Measurements from ENCODE around the gene KATNAL1.
A peak's percentile ranks its signal among the peaks of the same experiment; 100 is the strongest.

The KATNAL1 gene

DNA sequence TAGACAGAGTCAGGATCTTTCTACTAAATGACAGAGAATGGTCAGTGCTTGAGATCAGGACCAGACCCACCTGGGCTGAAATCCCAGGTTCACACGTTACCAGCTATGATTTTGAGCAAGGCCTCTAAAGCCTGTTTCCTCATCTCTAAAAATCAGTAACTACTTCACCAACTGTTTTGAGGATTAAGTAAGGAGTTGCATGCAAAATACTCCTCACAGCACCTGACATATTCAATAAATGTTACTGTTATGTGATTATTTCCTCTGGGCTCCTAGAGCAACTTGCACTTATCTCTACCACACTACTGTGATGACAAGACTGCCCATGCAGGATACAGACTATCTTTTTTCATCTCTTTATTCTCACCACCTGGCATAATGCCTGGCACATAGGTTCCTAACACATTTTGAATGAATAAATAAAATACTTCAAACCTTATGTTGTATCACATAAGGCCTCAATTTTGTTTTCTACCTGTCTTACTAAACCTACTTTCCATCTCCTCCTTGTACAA is 1.8 kb downstream of the KATNAL1 start:
- no peak overlapping the region for H2AFZ ChIP-seq (ENCODE audit: low read depth, low read length)
- H3K9ac ChIP-seq (ENCODE audit: low read length), result peak overlapping the region; percentile 93
- 100% methylated on average over 1 of the region's 1 CpG for WGBS
- no peak overlapping the region for H2BK120ac ChIP-seq (ENCODE audit: low read depth, low read length)
- no peak overlapping the region for H2BK12ac ChIP-seq (ENCODE audit: low read length in 2 of 2)
- no peak overlapping the region for H3K18ac ChIP-seq (ENCODE audit: low read depth in 1 of 2, low read length in 2 of 2)
- H3K4ac ChIP-seq (ENCODE audit: low read depth in 1 of 2, low read length in 2 of 2), result no peak overlapping the region
- no peak overlapping the region for H2BK15ac ChIP-seq (ENCODE audit: low read depth, poor library complexity, severe bottlenecking)
- peaks cover 7% of the 10 kb centered on the region for H3K79me1 ChIP-seq (replicated peaks; ENCODE audit: low read length, poor library complexity, severe bottlenecking)
- no peak overlapping the region for H4K8ac ChIP-seq (ENCODE audit: low read length)
- H3K4me1 ChIP-seq (ENCODE audit: control insufficient read depth, insufficient read depth, low read depth, low read length), result peaks cover 7% of the 10 kb centered on the region
- H3K36me3 ChIP-seq (ENCODE audit: control insufficient read depth in 1 of 2, insufficient read depth in 2 of 2, low read depth in 1 of 2, low read length in 2 of 2), result peaks cover 0 to 2% of the 10 kb centered on the region in 2 experiments
- H3K23ac ChIP-seq (ENCODE audit: low read length in 2 of 2), result no peak overlapping the region
- DNase-seq, result no peak
- H2AK5ac ChIP-seq (ENCODE audit: low read length, severe bottlenecking), result no peak overlapping the region
- H3K4me3 ChIP-seq (ENCODE audit: insufficient read depth in 1 of 2, low read depth in 1 of 2, low read length in 2 of 2), result peak overlapping the region in 1 of 2 experiments; percentile 96
- H3K27ac ChIP-seq (ENCODE audit: low read length, poor library complexity, severe bottlenecking), result no peak overlapping the region
- no peaks in the 10 kb centered on the region for H3K9me3 ChIP-seq (ENCODE audit: control insufficient read depth, low read length)
- peak overlapping the region; percentile 33 for H3K4me2 ChIP-seq (ENCODE audit: low read length, poor library complexity, severe bottlenecking)
- no peak overlapping the region for H4K91ac ChIP-seq (ENCODE audit: low read length)
- H2BK5ac ChIP-seq (ENCODE audit: low read depth, low read length, poor library complexity, severe bottlenecking), result no peak overlapping the region
- H3K27me3 ChIP-seq (ENCODE audit: control insufficient read depth in 1 of 2, insufficient read depth in 1 of 2, low read length in 2 of 2), result no peaks in the 10 kb centered on the region
- no peak overlapping the region for H3K14ac ChIP-seq (ENCODE audit: low read length in 2 of 2)

DNA sequence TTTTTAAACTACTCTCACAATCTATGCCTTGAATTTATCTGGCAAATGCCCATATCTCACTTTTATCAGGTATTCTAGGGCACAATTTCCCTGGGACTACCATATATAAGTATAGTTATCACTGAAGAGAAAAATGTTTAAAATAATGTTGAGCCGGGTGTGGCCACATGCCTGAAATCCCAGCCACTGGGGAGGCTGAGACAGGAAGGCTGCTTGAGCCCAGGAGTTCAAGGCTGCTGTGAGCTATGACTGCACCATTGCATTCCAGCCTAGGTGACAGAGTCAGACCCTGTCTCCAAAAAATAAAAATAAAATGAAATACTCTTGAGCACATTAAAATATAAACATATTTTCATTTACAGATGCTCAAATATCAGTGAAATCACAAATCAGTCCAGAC is 4.1 kb downstream of the KATNAL1 start:
- DNase-seq, result no peak
- Histone ChIP-seq H2BK12ac (ENCODE audit: low read length in 2 of 2) (no peak overlapping the region), H3K4me2 (ENCODE audit: low read length, poor library complexity, severe bottlenecking) (no peak overlapping the region), H3K4me1 (ENCODE audit: control insufficient read depth, insufficient read depth, low read depth, low read length) (peaks cover 7% of the 10 kb centered on the region), H3K9ac (ENCODE audit: low read length) (peak overlapping the region; percentile 22), H4K8ac (ENCODE audit: low read length) (no peak overlapping the region), H3K4ac (ENCODE audit: low read depth in 1 of 2, low read length in 2 of 2) (no peak overlapping the region), H3K36me3 (ENCODE audit: control insufficient read depth in 1 of 2, insufficient read depth in 2 of 2, low read depth in 1 of 2, low read length in 2 of 2) (no peaks in the 10 kb centered on the region), H3K27ac (ENCODE audit: low read length, poor library complexity, severe bottlenecking) (no peak overlapping the region), H2BK5ac (ENCODE audit: low read depth, low read length, poor library complexity, severe bottlenecking) (no peak overlapping the region), H3K23ac (ENCODE audit: low read length in 2 of 2) (no peak overlapping the region), H3K27me3 (ENCODE audit: control insufficient read depth in 1 of 2, insufficient read depth in 1 of 2, low read length in 2 of 2) (no peaks in the 10 kb centered on the region), H2AK5ac (ENCODE audit: low read length, severe bottlenecking) (peak overlapping the region; percentile 44), H3K9me3 (ENCODE audit: control insufficient read depth, low read length) (no peaks in the 10 kb centered on the region), H3K18ac (ENCODE audit: low read depth in 1 of 2, low read length in 2 of 2) (no peak overlapping the region), H2AFZ (ENCODE audit: low read depth, low read length) (no peak overlapping the region), H3K14ac (ENCODE audit: low read length in 2 of 2) (no peak overlapping the region), H2BK15ac (ENCODE audit: low read depth, poor library complexity, severe bottlenecking) (no peak overlapping the region), H3K4me3 (ENCODE audit: insufficient read depth in 1 of 2, low read depth in 1 of 2, low read length in 2 of 2) (no peak overlapping the region), H3K79me1 (replicated peaks; ENCODE audit: low read length, poor library complexity, severe bottlenecking) (peaks cover 2% of the 10 kb centered on the region), H2BK120ac (ENCODE audit: low read depth, low read length) (no peak overlapping the region), H4K91ac (ENCODE audit: low read length) (no peak overlapping the region)
- 46% methylated on average over 1 of the region's 1 CpG for WGBS

- no peak overlapping the region for H3K14ac ChIP-seq (ENCODE audit: low read length in 2 of 2)
- peak overlapping the region; percentile 61 for H2BK120ac ChIP-seq (ENCODE audit: low read depth, low read length)
- H3K27ac ChIP-seq (ENCODE audit: low read length, poor library complexity, severe bottlenecking), result peak overlapping the region; percentile 85
- H4K91ac ChIP-seq (ENCODE audit: low read length), result no peak overlapping the region
- H2AK5ac ChIP-seq (ENCODE audit: low read length, severe bottlenecking), result no peak overlapping the region
- H4K8ac ChIP-seq (ENCODE audit: low read length), result no peak overlapping the region
- no peak for DNase-seq
- no peak overlapping the region for H3K4me3 ChIP-seq (ENCODE audit: insufficient read depth in 1 of 2, low read depth in 1 of 2, low read length in 2 of 2)
- H3K36me3 ChIP-seq (ENCODE audit: control insufficient read depth in 1 of 2, insufficient read depth in 2 of 2, low read depth in 1 of 2, low read length in 2 of 2), result no peaks in the 10 kb centered on the region
- 80% methylated on average over 5 of the region's 5 CpGs for WGBS
- H3K79me1 ChIP-seq (replicated peaks; ENCODE audit: low read length, poor library complexity, severe bottlenecking), result no peaks in the 10 kb centered on the region
- H3K27me3 ChIP-seq (ENCODE audit: control insufficient read depth in 1 of 2, insufficient read depth in 1 of 2, low read length in 2 of 2), result no peaks in the 10 kb centered on the region
- H3K23ac ChIP-seq (ENCODE audit: low read length in 2 of 2), result peak overlapping the region in 1 of 2 experiments; percentile 59
- H3K4me1 ChIP-seq (ENCODE audit: control insufficient read depth, insufficient read depth, low read depth, low read length), result peaks cover 7% of the 10 kb centered on the region
- H2BK5ac ChIP-seq (ENCODE audit: low read depth, low read length, poor library complexity, severe bottlenecking), result no peak overlapping the region
- no peak overlapping the region for H3K4ac ChIP-seq (ENCODE audit: low read depth in 1 of 2, low read length in 2 of 2)
- H2AFZ ChIP-seq (ENCODE audit: low read depth, low read length), result no peak overlapping the region
- peak overlapping the region; percentile 16 for H3K9ac ChIP-seq (ENCODE audit: low read length)
- H2BK12ac ChIP-seq (ENCODE audit: low read length in 2 of 2), result peak overlapping the region in 1 of 2 experiments; percentile 63
- H3K18ac ChIP-seq (ENCODE audit: low read depth in 1 of 2, low read length in 2 of 2), result no peak overlapping the region
- H3K4me2 ChIP-seq (ENCODE audit: low read length, poor library complexity, severe bottlenecking), result no peak overlapping the region
- no peaks in the 10 kb centered on the region for H3K9me3 ChIP-seq (ENCODE audit: control insufficient read depth, low read length)
- peak overlapping the region; percentile 69 for H2BK15ac ChIP-seq (ENCODE audit: low read depth, poor library complexity, severe bottlenecking)
These were observed 5.5 kb downstream of the KATNAL1 start for GRCh38 chr13:30301827-30302226.

DNA sequence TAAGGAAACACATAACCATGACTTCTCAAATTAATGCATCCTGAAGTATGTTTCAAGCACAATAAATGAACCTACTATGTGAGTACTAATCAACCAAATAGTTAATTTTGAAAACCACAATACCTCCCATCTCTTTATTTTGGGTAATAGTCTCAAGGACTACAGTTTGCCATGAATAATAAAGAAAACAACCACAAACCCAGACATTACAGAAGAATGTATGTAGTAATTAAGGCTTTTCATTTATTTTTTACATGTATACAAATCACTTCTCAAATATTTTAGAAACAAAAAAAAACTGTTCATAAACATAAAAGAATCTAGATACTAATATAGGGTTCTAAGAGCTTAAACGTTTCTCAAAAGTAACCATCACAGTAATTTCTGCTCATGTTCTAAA is 6.8 kb downstream of the KATNAL1 start:
- Histone ChIP-seq H3K18ac (ENCODE audit: low read depth in 1 of 2, low read length in 2 of 2) (no peak overlapping the region), H2AK5ac (ENCODE audit: low read length, severe bottlenecking) (no peak overlapping the region), H2BK15ac (ENCODE audit: low read depth, poor library complexity, severe bottlenecking) (no peak overlapping the region)

More for the DNA sequence above, 6.8 kb downstream of the KATNAL1 start:
- no peak overlapping the region for H2BK12ac ChIP-seq (ENCODE audit: low read length in 2 of 2)
- no peak overlapping the region for H3K4me3 ChIP-seq (ENCODE audit: insufficient read depth in 1 of 2, low read depth in 1 of 2, low read length in 2 of 2)
- no peak overlapping the region for H3K4ac ChIP-seq (ENCODE audit: low read depth in 1 of 2, low read length in 2 of 2)
- peak overlapping the region; percentile 50 for H3K27ac ChIP-seq (ENCODE audit: low read length, poor library complexity, severe bottlenecking)
- H3K14ac ChIP-seq (ENCODE audit: low read length in 2 of 2), result no peak overlapping the region
- no CpG with 5 or more reads among the region's 1 CpG for WGBS
- H3K9me3 ChIP-seq (ENCODE audit: control insufficient read depth, low read length), result no peaks in the 10 kb centered on the region
- H2AFZ ChIP-seq (ENCODE audit: low read depth, low read length), result no peak overlapping the region
- H4K8ac ChIP-seq (ENCODE audit: low read length), result no peak overlapping the region
- peak overlapping the region; percentile 16 for H3K9ac ChIP-seq (ENCODE audit: low read length)
- no peak overlapping the region for H2BK5ac ChIP-seq (ENCODE audit: low read depth, low read length, poor library complexity, severe bottlenecking)
- peaks cover 1% of the 10 kb centered on the region for H3K79me1 ChIP-seq (replicated peaks; ENCODE audit: low read length, poor library complexity, severe bottlenecking)
- no peaks in the 10 kb centered on the region for H3K27me3 ChIP-seq (ENCODE audit: control insufficient read depth in 1 of 2, insufficient read depth in 1 of 2, low read length in 2 of 2)
- H3K36me3 ChIP-seq (ENCODE audit: control insufficient read depth in 1 of 2, insufficient read depth in 2 of 2, low read depth in 1 of 2, low read length in 2 of 2), result peaks cover 0 to 11% of the 10 kb centered on the region in 2 experiments
- H3K23ac ChIP-seq (ENCODE audit: low read length in 2 of 2), result no peak overlapping the region
- no peak overlapping the region for H4K91ac ChIP-seq (ENCODE audit: low read length)
- peaks cover 12% of the 10 kb centered on the region for H3K4me1 ChIP-seq (ENCODE audit: control insufficient read depth, insufficient read depth, low read depth, low read length)
- no peak overlapping the region for H3K4me2 ChIP-seq (ENCODE audit: low read length, poor library complexity, severe bottlenecking)
- no peak for DNase-seq
- no peak overlapping the region for H2BK120ac ChIP-seq (ENCODE audit: low read depth, low read length)
